K562 (cell line): ENCODE results near the gene MYO10.

Experiments
- BRD4 ChIP-seq: fragments of 200-600 bp; sonication (generic); IDR thresholded peaks from 2 replicates; pipeline ENCODE4 v1.6.1; 2017; ENCODE audit warnings: inconsistent platforms
- BRF1 ChIP-seq: IDR thresholded peaks from 3 replicates; pipeline ENCODE4 v1.6.1; 2011; ENCODE audit warnings: borderline replicate concordance, mild to moderate bottlenecking; ENCODE audit not compliant: insufficient read length; ENCODE audit errors: extremely low read depth
- CREBBP ChIP-seq: IDR thresholded peaks from one replicate; pipeline ENCODE4 v1.6.1; 2012; ENCODE audit warnings: low read depth, mild to moderate bottlenecking, control low read depth, inconsistent platforms, low read length
- CTCF ChIP-seq, 3 experiments: IDR thresholded peaks in 2 of 3; conservative IDR thresholded peaks in 1 of 3; 2 replicates each; pipeline ENCODE4 v1.5.1; 2011 to 2012; ENCODE audit warnings: low read length in 3 of 3, mild to moderate bottlenecking in 3 of 3, control low read depth in 2 of 3, improper control_type of control experiment in 1 of 3, inconsistent platforms in 1 of 3, low read depth in 1 of 3, mixed read lengths in 1 of 3, moderate library complexity in 1 of 3; ENCODE audit not compliant: insufficient read depth in 2 of 3
- E2F8 ChIP-seq: fragments of 450-650 bp; IDR thresholded peaks from 2 replicates; pipeline ENCODE4 v1.7.1; 2018; ENCODE audit warnings: mild to moderate bottlenecking, low read depth; ENCODE audit not compliant: partially characterized antibody
- EP300 ChIP-seq: IDR thresholded peaks from 2 replicates; pipeline ENCODE4 v1.6.1; 2012; ENCODE audit warnings: low read length, improper control_type of control experiment
- FOS ChIP-seq: IDR thresholded peaks from 3 replicates; pipeline ENCODE4 v1.6.1; 2011; ENCODE audit not compliant: insufficient read length; ENCODE audit errors: extremely low read depth
- MTA1 ChIP-seq: fragments of 450-650 bp; IDR thresholded peaks from 2 replicates; pipeline ENCODE4 v1.6.1; 2017; ENCODE audit warnings: borderline replicate concordance
- NELFE ChIP-seq: IDR thresholded peaks from 2 replicates; pipeline ENCODE4 v1.6.1; 2011; ENCODE audit warnings: mild to moderate bottlenecking; ENCODE audit not compliant: insufficient read depth, insufficient read length
- PHF8 ChIP-seq: fragments of 200-600 bp; sonication (generic); IDR thresholded peaks from 2 replicates; pipeline ENCODE4 v1.6.1; 2012; ENCODE audit warnings: mixed run types, mild to moderate bottlenecking, inconsistent platforms, low read length, moderate library complexity, borderline replicate concordance
- POLR2A ChIP-seq: fragments of 450-650 bp; conservative IDR thresholded peaks from 2 replicates; pipeline ENCODE4 v1.6.1; 2016
- RAD21 ChIP-seq, 2 experiments: fragments of 250-450 bp in 1 of 2; fragments of 450-650 bp in 1 of 2; sonication (Bioruptor Pico) in 1 of 2; formaldehyde crosslinking in 1 of 2; IDR thresholded peaks in 1 of 2; conservative IDR thresholded peaks in 1 of 2; 2 replicates each; pipeline versions ENCODE4 v1.4.0 to v1.8.0; 2020 to 2022; ENCODE audit warnings: mild to moderate bottlenecking in 2 of 2, moderate library complexity in 1 of 2
- TAF7 ChIP-seq: fragments of 450-650 bp; IDR thresholded peaks from 2 replicates; pipeline ENCODE4 v1.6.1; 2016; ENCODE audit warnings: missing genetic modification characterization, missing compliant biosample characterization
- TFE3 ChIP-seq: fragments of 450-650 bp; formaldehyde crosslinking; IDR thresholded peaks from 2 replicates; pipeline ENCODE4 v1.4.0; 2020; ENCODE audit warnings: mild to moderate bottlenecking, mixed read lengths

GRCh38 chr5:16926417-16926816 is 9.7 kb downstream of the MYO10 start:
- TF ChIP-seq CTCF (IDR thresholded peaks at IDR 0.05 in 2 of 3, conservative IDR thresholded peaks at IDR 0.05 in 1 of 3; ENCODE audit: insufficient read depth in 2 of 3, low read depth in 1 of 3, low read length in 3 of 3) (no peak), EP300 (no peak), POLR2A (no peak), BRF1 (no peak), BRD4 (no peak), RAD21 (CRISPR knock-in tag; conservative IDR thresholded peaks at IDR 0.05 in 1 of 2, IDR thresholded peaks at IDR 0.05 in 1 of 2) (no peak), NELFE (no peak), TAF7 (tag) (no peak), MTA1 (no peak), PHF8 (no peak), TFE3 (no peak), CREBBP (no peak), FOS (no peak), E2F8 (no peak)
